ENCODE results near the gene GTF2A1.

GTF2A1 gene

DNA sequence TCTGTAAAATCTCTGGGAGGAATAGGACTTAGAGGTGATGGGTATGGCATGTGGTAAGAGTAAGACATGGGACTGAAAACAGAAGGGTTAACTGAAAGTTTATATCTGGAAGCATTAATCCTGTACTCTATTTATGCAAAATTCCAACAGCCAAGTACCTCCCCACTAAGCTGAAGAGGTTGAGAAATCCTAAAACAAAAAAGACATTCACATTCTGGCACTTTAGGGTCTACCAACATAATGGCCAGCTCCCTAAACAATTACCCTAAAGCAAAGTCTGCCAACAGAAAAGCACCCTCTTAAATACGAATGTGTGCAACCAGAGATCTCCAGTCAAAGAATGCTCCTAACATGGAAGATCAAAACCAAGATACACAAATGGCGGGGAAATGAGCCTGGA, 87.4 kb downstream of the GTF2A1 start:
- no peak overlapping the region for H3K4me3 ChIP-seq (replicated peaks; ENCODE audit: low read depth, low read length)
- TF ChIP-seq, protein P1, sequence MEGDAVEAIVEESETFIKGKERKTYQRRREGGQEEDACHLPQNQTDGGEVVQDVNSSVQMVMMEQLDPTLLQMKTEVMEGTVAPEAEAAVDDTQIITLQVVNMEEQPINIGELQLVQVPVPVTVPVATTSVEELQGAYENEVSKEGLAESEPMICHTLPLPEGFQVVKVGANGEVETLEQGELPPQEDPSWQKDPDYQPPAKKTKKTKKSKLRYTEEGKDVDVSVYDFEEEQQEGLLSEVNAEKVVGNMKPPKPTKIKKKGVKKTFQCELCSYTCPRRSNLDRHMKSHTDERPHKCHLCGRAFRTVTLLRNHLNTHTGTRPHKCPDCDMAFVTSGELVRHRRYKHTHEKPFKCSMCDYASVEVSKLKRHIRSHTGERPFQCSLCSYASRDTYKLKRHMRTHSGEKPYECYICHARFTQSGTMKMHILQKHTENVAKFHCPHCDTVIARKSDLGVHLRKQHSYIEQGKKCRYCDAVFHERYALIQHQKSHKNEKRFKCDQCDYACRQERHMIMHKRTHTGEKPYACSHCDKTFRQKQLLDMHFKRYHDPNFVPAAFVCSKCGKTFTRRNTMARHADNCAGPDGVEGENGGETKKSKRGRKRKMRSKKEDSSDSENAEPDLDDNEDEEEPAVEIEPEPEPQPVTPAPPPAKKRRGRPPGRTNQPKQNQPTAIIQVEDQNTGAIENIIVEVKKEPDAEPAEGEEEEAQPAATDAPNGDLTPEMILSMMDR (IDR thresholded peaks at IDR 0.05; ENCODE audit: low read depth, low read length, missing control alignments), result no peak
- no peak for DNase-seq (ENCODE audit: extremely low read depth, low read depth)

DNA sequence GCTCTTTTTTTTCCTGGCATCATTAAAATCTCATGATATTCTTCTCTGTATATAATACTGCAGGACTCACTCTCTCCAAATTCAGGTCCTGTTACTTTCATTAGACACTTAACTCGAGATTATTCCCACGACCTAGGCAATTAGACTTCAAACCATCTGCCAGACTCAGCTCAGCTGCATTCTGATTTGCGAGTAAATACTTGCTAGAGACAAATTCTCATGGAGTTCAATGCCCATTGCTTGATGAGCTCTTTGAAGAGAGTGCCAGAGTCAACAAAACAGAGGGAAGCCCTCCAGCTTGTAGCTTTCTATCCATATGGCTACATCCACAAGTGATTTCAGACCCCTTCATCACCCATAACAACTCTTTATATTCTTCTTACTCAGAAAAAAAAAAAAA, 88.3 kb downstream of the GTF2A1 start:
- no peak for DNase-seq (ENCODE audit: extremely low read depth, low read depth)

DNA sequence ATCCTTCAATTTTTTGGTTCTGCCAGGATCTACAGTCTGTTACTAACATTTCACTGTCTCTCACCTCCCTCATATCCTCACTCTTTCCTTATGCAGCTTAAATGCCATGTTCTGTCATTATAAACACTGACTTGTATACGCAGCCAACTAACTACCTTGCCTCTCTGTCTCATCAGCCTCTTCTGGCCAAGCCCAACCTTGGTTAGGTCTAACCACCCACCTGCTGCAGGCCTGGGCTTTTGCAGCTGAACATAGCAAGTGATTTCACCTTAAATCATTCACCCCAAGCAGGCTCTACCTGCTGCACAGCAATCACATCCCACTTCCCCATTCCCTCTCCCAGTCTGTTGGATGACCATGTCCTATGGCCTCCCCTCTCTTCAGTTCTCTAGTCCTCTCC, 91.5 kb downstream of the GTF2A1 start:
- TF ChIP-seq, protein P1 (IDR thresholded peaks at IDR 0.05; ENCODE audit: low read depth, low read length, missing control alignments), result no peak
- no peak overlapping the region for H3K4me3 ChIP-seq (replicated peaks; ENCODE audit: low read depth, low read length)
- DNase-seq (ENCODE audit: extremely low read depth, low read depth), result no peak

More for the DNA sequence above, 88.3 kb downstream of the GTF2A1 start:
- TF ChIP-seq, protein P1 (IDR thresholded peaks at IDR 0.05; ENCODE audit: low read depth, low read length, missing control alignments), result no peak
- H3K4me3 ChIP-seq (replicated peaks; ENCODE audit: low read depth, low read length), result no peak overlapping the region

DNA sequence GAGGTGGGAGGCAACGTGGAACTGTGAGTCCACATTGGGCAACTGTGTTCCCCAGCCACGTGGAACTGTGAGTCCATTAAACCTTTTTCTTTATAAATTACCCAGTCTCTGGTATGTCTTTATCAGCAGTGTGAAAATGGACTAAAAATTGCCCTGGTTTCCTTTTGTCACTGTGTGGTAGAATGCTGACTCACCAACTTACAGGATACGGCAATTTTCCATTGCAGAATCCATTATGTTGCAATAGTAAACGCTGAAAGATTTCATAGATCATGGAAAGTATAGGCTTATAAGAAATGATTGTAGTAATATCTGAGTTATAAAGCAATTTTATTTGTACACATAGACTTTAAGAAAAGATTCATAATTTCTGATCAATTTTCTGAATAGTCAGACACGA, 93.0 kb downstream of the GTF2A1 start:
- no peak for DNase-seq (ENCODE audit: extremely low read depth, low read depth)
- H3K4me3 ChIP-seq (replicated peaks; ENCODE audit: low read depth, low read length), result no peak overlapping the region
- TF ChIP-seq, protein P1 (IDR thresholded peaks at IDR 0.05; ENCODE audit: low read depth, low read length, missing control alignments), result no peak

DNA sequence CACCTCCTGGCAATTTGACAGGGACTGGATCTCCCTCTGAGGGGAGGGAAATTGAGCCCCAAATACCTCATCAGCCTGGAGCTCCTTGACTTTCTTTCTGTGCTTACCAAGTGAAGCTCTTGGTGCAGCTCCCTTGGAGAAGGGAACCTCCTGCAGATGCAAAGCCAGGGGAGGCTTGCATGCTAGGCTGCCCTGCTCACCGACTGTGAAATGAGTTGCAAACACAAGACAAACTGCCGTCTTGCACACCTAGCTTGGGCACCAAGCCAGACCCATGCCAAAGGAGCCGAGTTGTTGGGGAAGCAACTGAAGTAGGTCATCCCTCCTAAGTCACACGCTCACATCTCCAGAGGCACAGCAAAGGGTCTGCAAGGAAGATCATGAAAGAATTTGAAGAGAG, 95.2 kb downstream of the GTF2A1 start:
- H3K4me3 ChIP-seq (replicated peaks; ENCODE audit: low read depth, low read length), result no peak overlapping the region
- no peak for DNase-seq (ENCODE audit: extremely low read depth, low read depth)
- TF ChIP-seq, protein P1 (IDR thresholded peaks at IDR 0.05; ENCODE audit: low read depth, low read length, missing control alignments), result no peak

Measured in HFF-Myc (cell line).